GM23338 (cell line): ENCODE data around the gene SMYD5. TPM values are rescaled to one million over a fixed set of nuclear protein-coding genes. Genes with fewer than 3 reads are reported as not detected.

Experiments used
- ATAC-seq: fragments of 200-7000 bp; cut with Tn5 transposase; 3 replicates; pipeline ENCODE4 v1.9.1; 2020
- DNase-seq: peaks from one replicate; pipeline ENCODE4 v3.0.0-alpha.2; 2015; ENCODE audit warnings: low spot score
- H2AFZ ChIP-seq: fragments of 200-600 bp; sonication (generic); 2 replicates; pipeline ENCODE4 v1.8.0; 2016; ENCODE audit warnings: antibody characterized with exemption, mild to moderate bottlenecking, moderate library complexity
- H3F3A ChIP-seq: fragments of 200-600 bp; sonication (generic); replicated peaks from 2 replicates; pipeline ENCODE4 v1.8.0; 2017; ENCODE audit warnings: antibody characterized with exemption, mixed run types, low read depth
- H3K27ac ChIP-seq: fragments of 200-600 bp; sonication (generic); 2 replicates; pipeline ENCODE4 v1.6.1; 2016; ENCODE audit warnings: low read depth
- H3K27me3 ChIP-seq: fragments of 200-600 bp; sonication (generic); 2 replicates; pipeline ENCODE4 v1.8.0; 2016; ENCODE audit warnings: mild to moderate bottlenecking, mixed run types, moderate library complexity; ENCODE audit not compliant: insufficient read depth
- H3K36me3 ChIP-seq: fragments of 200-600 bp; sonication (generic); 2 replicates; pipeline ENCODE4 v1.8.0; 2016; ENCODE audit warnings: mild to moderate bottlenecking; ENCODE audit not compliant: insufficient read depth
- H3K4me1 ChIP-seq: fragments of 200-600 bp; sonication (generic); 2 replicates; pipeline ENCODE4 v1.8.0; 2016; ENCODE audit warnings: mild to moderate bottlenecking, moderate library complexity; ENCODE audit not compliant: insufficient read depth
- H3K4me2 ChIP-seq: fragments of 200-600 bp; sonication (generic); 2 replicates; pipeline ENCODE4 v1.7.1; 2017; ENCODE audit warnings: mixed run types
- H3K4me3 ChIP-seq: fragments of 200-600 bp; sonication (generic); 2 replicates; pipeline ENCODE4 v1.6.1; 2016; ENCODE audit warnings: mixed run types
- H3K79me2 ChIP-seq: fragments of 200-600 bp; sonication (generic); replicated peaks from 2 replicates; pipeline ENCODE4 v1.8.0; 2017; ENCODE audit warnings: mild to moderate bottlenecking; ENCODE audit not compliant: insufficient read depth
- H3K9me2 ChIP-seq: fragments of 200-600 bp; sonication (generic); 2 replicates; pipeline ENCODE4 v1.8.0; 2017; ENCODE audit not compliant: insufficient read depth
- H4K20me1 ChIP-seq: fragments of 200-600 bp; sonication (generic); replicated peaks from 2 replicates; pipeline ENCODE4 v1.8.0; 2017; ENCODE audit warnings: mild to moderate bottlenecking; ENCODE audit not compliant: insufficient read depth
- H3K27ac Mint-ChIP-seq: 2 replicates; pipeline ENCODE4 v1.8.0; 2020; ENCODE audit warnings: inconsistent platforms, mild to moderate bottlenecking, moderate library complexity, mixed read lengths
- H3K27me3 Mint-ChIP-seq: 3 replicates; pipeline ENCODE4 v1.8.0; 2022; ENCODE audit warnings: low read depth, mild to moderate bottlenecking, moderate library complexity, mixed read lengths, inconsistent platforms; ENCODE audit not compliant: insufficient read depth, poor library complexity
- H3K36me3 Mint-ChIP-seq: 3 replicates; pipeline ENCODE4 v1.8.0; 2021; ENCODE audit warnings: low read depth, mild to moderate bottlenecking, inconsistent platforms, moderate library complexity, mixed read lengths
- H3K4me1 Mint-ChIP-seq: 3 replicates; pipeline ENCODE4 v1.8.0; 2020; ENCODE audit warnings: mild to moderate bottlenecking, inconsistent platforms, mixed read lengths
- H3K4me3 Mint-ChIP-seq: 3 replicates; pipeline ENCODE4 v1.8.0; 2021; ENCODE audit warnings: moderate library complexity, mild to moderate bottlenecking, inconsistent platforms, mixed read lengths
- H3K9me3 Mint-ChIP-seq: 3 replicates; pipeline ENCODE4 v1.8.0; 2020; ENCODE audit warnings: moderate library complexity, mild to moderate bottlenecking, inconsistent platforms, mixed read lengths
- EZH2 ChIP-seq: fragments of 200-600 bp; sonication (generic); IDR thresholded peaks from one replicate; pipeline ENCODE4 v1.8.0; 2017; ENCODE audit warnings: antibody characterized with exemption, mild to moderate bottlenecking, low read depth; ENCODE audit not compliant: unreplicated experiment
- JUNB ChIP-seq: IDR thresholded peaks from one replicate; pipeline ENCODE4 v1.6.1; 2016; ENCODE audit warnings: antibody characterized with exemption; ENCODE audit not compliant: unreplicated experiment
- ZNF114 ChIP-seq: fragments of 250-450 bp; sonication (Bioruptor Pico); IDR thresholded peaks from 2 replicates; pipeline ENCODE4 v1.5.0; 2020; ENCODE audit warnings: mild to moderate bottlenecking, moderate library complexity
- ZNF331 ChIP-seq: fragments of 250-450 bp; sonication (Bioruptor Pico); IDR thresholded peaks from 2 replicates; pipeline ENCODE4 v1.5.0; 2020; ENCODE audit warnings: low read depth, mild to moderate bottlenecking, moderate library complexity
- ZNF462 ChIP-seq: fragments of 250-450 bp; sonication (Bioruptor Pico); IDR thresholded peaks from 2 replicates; pipeline ENCODE4 v1.5.0; 2020; ENCODE audit warnings: mild to moderate bottlenecking, moderate library complexity
- polyA plus RNA-seq: library from polyadenylated mRNA; unstranded; fragments of >200 nt; fragmentation: Nextera tagmentation; extraction: Ambion mirVana; gene quantifications from 2 replicates; pipeline ENCODE4 v1.2.1, GENCODE V29; 2016
- total RNA-seq: library from RNA; depleted of rRNA; stranded (reverse); fragments of >200 nt; shearing (Covaris generic); gene quantifications from 2 replicates; pipeline ENCODE4 v1.2.3, GENCODE V29; 2014

The SMYD5 gene
- total and polyA plus RNA-seq, 2 experiments from 2014 or later: 20.5 to 45.8 TPM

DNA sequence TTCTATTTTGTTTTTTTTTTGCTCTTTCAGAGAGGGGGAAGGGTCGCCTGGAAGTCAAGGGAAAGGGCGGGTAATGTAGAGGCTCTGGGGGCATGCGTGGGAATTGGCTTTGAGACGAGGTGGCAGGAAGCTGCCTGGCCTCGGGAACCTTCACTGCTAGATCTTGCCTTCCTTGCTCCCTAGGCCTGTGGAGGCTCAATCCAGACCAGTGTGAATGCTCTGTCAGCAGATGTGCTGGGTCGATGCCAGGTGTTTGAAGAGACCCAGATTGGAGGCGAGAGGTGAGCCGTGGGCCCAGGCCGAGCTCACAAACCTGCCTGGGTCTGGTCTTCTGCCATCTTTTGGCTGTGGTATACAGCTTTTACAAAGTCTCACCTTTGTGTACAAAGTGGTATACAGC, 35.6 kb downstream of the SMYD5 start (continued):
- TF ChIP-seq ZNF462 (CRISPR knock-in tag) (no peak), EZH2 (no peak), ZNF114 (CRISPR knock-in tag) (no peak)

GRCh38 chr2:73250872-73251846, 37.1 kb downstream of the SMYD5 start:
- no peak overlapping the region for H3K27ac Mint-ChIP-seq
- no peak overlapping the region for H3K27ac ChIP-seq
- H3K27me3 Mint-ChIP-seq: peaks cover 7% of the 10 kb centered on the region
- peaks cover 38% of the 10 kb centered on the region for H3K36me3 ChIP-seq
- peaks cover 11% of the 10 kb centered on the region; the same call in 1 of the 2 replicates for H3F3A ChIP-seq
- peaks cover 16% of the 10 kb centered on the region; the same call in 2 of the 3 replicates for H3K4me1 Mint-ChIP-seq
- no peaks in the 10 kb centered on the region for H3K27me3 ChIP-seq
- no peak for TF ChIP-seq ZNF331
- TF ChIP-seq JUNB: no peak
- ATAC-seq (no peak), DNase-seq (no peak)
- H4K20me1 ChIP-seq: peaks cover 50% of the 10 kb centered on the region
- no peak overlapping the region for H3K4me3 ChIP-seq
- no peak overlapping the region for H2AFZ ChIP-seq
- no peaks in the 10 kb centered on the region for H3K9me3 Mint-ChIP-seq
- no peaks in the 10 kb centered on the region for H3K79me2 ChIP-seq
- H3K36me3 Mint-ChIP-seq: peaks cover 76% of the 10 kb centered on the region
- H3K9me2 ChIP-seq: no peaks in the 10 kb centered on the region
- peaks cover 4% of the 10 kb centered on the region; the same call in 1 of the 2 replicates for H3K4me1 ChIP-seq
- no peak overlapping the region for H3K4me2 ChIP-seq
- H3K4me3 Mint-ChIP-seq: no peak overlapping the region
